ENCODE results near the gene PLA2G4C. TPM values are rescaled to one million over a fixed set of nuclear protein-coding genes. Genes with fewer than 3 reads are reported as not detected.
A peak's percentile ranks its signal among the peaks of the same experiment; 100 is the strongest.
"Not testable (repeated sequence)": the region's sequence is repeated elsewhere in the genome, so short reads cannot be mapped to it uniquely, and the experiment has no call there.

Gene PLA2G4C
- total RNA-seq, 1 donor from 2014 or later = 4.1 TPM

DNA sequence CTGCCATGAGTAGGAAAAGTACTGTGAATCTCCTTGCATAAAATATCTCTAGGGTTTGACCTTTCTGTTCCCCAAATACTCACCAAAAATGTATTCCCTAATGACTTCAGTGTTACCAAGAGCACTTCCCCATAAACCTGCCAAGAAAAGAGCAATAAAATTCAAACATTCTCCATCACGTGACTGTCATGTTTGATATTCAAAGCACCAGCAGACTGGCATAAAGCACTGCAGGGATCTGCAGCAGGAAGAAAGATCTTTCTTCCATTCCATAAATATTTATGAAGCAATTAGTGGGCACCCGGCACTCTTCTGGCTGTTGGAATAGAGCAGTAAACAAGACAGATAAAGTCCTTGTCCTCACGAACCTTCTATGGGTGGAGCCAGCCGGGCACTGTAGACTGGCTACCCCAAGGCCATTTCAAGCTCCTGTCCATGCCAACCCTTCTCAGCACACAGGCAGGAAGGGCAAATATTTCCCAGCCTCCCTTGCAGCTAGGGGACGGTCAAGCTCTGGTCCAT, 20.3 kb downstream of the PLA2G4C start:
- peaks cover 30% of the 10 kb centered on the region for H3K9me3 Mint-ChIP-seq (ENCODE audit: unreplicated experiment)
- H3K27ac Mint-ChIP-seq (ENCODE audit: unreplicated experiment) = no peak overlapping the region
- peaks cover 4% of the 10 kb centered on the region for H3K4me1 Mint-ChIP-seq (ENCODE audit: low read depth, unreplicated experiment)
- no peak overlapping the region for H3K27ac ChIP-seq (ENCODE audit: low read depth, low read length)
- no peak overlapping the region for H3K4me3 Mint-ChIP-seq (ENCODE audit: unreplicated experiment)
- H3K4me3 ChIP-seq (ENCODE audit: insufficient read depth, low read depth, low read length) = no peak overlapping the region
- H3K79me2 ChIP-seq (ENCODE audit: insufficient read depth, low read length) = no peaks in the 10 kb centered on the region
- H2AFZ ChIP-seq (ENCODE audit: low read depth, low read length) = no peak overlapping the region
- H3K27me3 ChIP-seq (ENCODE audit: insufficient read depth, low read length) = peaks cover 8% of the 10 kb centered on the region
- DNase-seq (ENCODE audit: low read depth) (no peak), FAIRE-seq (peak; percentile 34)
- peaks cover 3% of the 10 kb centered on the region for H3K9me3 ChIP-seq (ENCODE audit: insufficient read depth, low read depth, low read length)
- H3K36me3 ChIP-seq (ENCODE audit: insufficient read depth, low read length) = no peaks in the 10 kb centered on the region
- no peak overlapping the region for H3K9ac ChIP-seq (ENCODE audit: low read length)
- peaks cover 14% of the 10 kb centered on the region for H3K36me3 Mint-ChIP-seq (ENCODE audit: low read depth, unreplicated experiment)
- H3K4me1 ChIP-seq (ENCODE audit: insufficient read depth, low read length) = no peaks in the 10 kb centered on the region
- H3K27me3 Mint-ChIP-seq (ENCODE audit: low read depth, unreplicated experiment) = peaks cover 28% of the 10 kb centered on the region
- TF ChIP-seq CTCF (IDR thresholded peaks at IDR 0.05; ENCODE audit: insufficient read depth, low read depth, low read length) (no peak), EZH2 (IDR thresholded peaks at IDR 0.05; ENCODE audit: insufficient read depth, low read length) (no peak)
- H3K4me2 ChIP-seq (ENCODE audit: low read length) = no peak overlapping the region
- no peaks in the 10 kb centered on the region for H4K20me1 ChIP-seq (ENCODE audit: insufficient read depth, low read length)

DNA sequence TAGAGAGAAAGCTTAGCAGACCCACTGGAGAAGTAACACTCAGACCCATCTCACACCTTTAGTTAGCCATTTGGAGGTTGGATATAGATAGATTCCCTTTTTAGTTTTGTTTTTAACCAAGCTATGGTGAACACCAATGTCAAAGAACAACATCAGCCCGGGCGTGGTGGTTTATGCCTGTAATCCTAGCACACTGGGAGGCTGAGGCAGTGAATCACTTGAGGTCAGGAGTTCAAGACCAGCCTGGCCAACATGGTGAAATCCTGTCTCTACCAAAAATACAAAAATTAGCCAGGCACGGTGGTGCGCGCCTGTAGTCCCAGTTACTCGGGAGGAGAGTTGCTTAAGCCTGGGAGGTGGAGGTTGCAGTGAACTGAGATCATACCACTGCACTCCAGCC, 21.6 kb downstream of the PLA2G4C start:
- H3K4me1 Mint-ChIP-seq (ENCODE audit: low read depth, unreplicated experiment); H3K79me2 ChIP-seq (ENCODE audit: insufficient read depth, low read length); H3K27ac ChIP-seq (ENCODE audit: low read depth, low read length); H2AFZ ChIP-seq (ENCODE audit: low read depth, low read length); H3K36me3 Mint-ChIP-seq (ENCODE audit: low read depth, unreplicated experiment); DNase-seq (ENCODE audit: low read depth); H3K27me3 ChIP-seq (ENCODE audit: insufficient read depth, low read length); FAIRE-seq; H3K4me1 ChIP-seq (ENCODE audit: insufficient read depth, low read length); H3K4me2 ChIP-seq (ENCODE audit: low read length); H3K36me3 ChIP-seq (ENCODE audit: insufficient read depth, low read length); H3K27ac Mint-ChIP-seq (ENCODE audit: unreplicated experiment); H3K4me3 Mint-ChIP-seq (ENCODE audit: unreplicated experiment); H3K9ac ChIP-seq (ENCODE audit: low read length); H4K20me1 ChIP-seq (ENCODE audit: insufficient read depth, low read length); H3K9me3 ChIP-seq (ENCODE audit: insufficient read depth, low read depth, low read length); H3K4me3 ChIP-seq (ENCODE audit: insufficient read depth, low read depth, low read length): not testable (repeated sequence)
- peaks cover 18% of the 10 kb centered on the region for H3K9me3 Mint-ChIP-seq (ENCODE audit: unreplicated experiment)
- peaks cover 20% of the 10 kb centered on the region for H3K27me3 Mint-ChIP-seq (ENCODE audit: low read depth, unreplicated experiment)

- Histone ChIP-seq H3K79me2 (ENCODE audit: insufficient read depth, low read length) (no peaks in the 10 kb centered on the region), H3K4me1 (ENCODE audit: insufficient read depth, low read length) (no peaks in the 10 kb centered on the region), H3K27me3 (ENCODE audit: insufficient read depth, low read length) (peaks cover 8% of the 10 kb centered on the region), H3K9me3 (ENCODE audit: insufficient read depth, low read depth, low read length) (no peaks in the 10 kb centered on the region), H3K9ac (ENCODE audit: low read length) (no peak overlapping the region), H2AFZ (ENCODE audit: low read depth, low read length) (no peak overlapping the region), H3K4me3 (ENCODE audit: insufficient read depth, low read depth, low read length) (no peak overlapping the region), H3K27ac (ENCODE audit: low read depth, low read length) (no peak overlapping the region), H3K4me2 (ENCODE audit: low read length) (no peak overlapping the region), H4K20me1 (ENCODE audit: insufficient read depth, low read length) (no peaks in the 10 kb centered on the region), H3K36me3 (ENCODE audit: insufficient read depth, low read length) (no peaks in the 10 kb centered on the region)
- Mint-ChIP-seq H3K36me3 (ENCODE audit: low read depth, unreplicated experiment) (no peaks in the 10 kb centered on the region), H3K4me1 (ENCODE audit: low read depth, unreplicated experiment) (peaks cover 4% of the 10 kb centered on the region), H3K27me3 (ENCODE audit: low read depth, unreplicated experiment) (peaks cover 12% of the 10 kb centered on the region), H3K27ac (ENCODE audit: unreplicated experiment) (no peak overlapping the region), H3K9me3 (ENCODE audit: unreplicated experiment) (peaks cover 9% of the 10 kb centered on the region), H3K4me3 (ENCODE audit: unreplicated experiment) (no peak overlapping the region)
- TF ChIP-seq EZH2 (IDR thresholded peaks at IDR 0.05; ENCODE audit: insufficient read depth, low read length) (no peak), CTCF (IDR thresholded peaks at IDR 0.05; ENCODE audit: insufficient read depth, low read depth, low read length) (no peak)
- FAIRE-seq (no peak), DNase-seq (ENCODE audit: low read depth) (no peak)
These were observed 24.4 kb downstream of the PLA2G4C start for GRCh38 chr19:48085904-48086864.

All from astrocyte (in vitro differentiated cells and primary cell).